ENCODE measurements around the gene DNM1.

- TF ChIP-seq CTCF (IDR thresholded peaks at IDR 0.05) (no peak), POLR2A (IDR thresholded peaks at IDR 0.05) (no peak)
Observed at GRCh38 chr9:128160603-128160987, 42.6 kb upstream of the DNM1 start.
